A673 (cell line): ENCODE data around the gene MCAM. TPM values are rescaled to one million over a fixed set of nuclear protein-coding genes. Genes with fewer than 3 reads are reported as not detected.

Experiments used
- BruUV-seq: library from RNA; stranded (reverse); fragments of 400-500 nt; replicated peaks from 2 replicates; lab custom pipeline; 2021; lab: Mats Ljungman, UMichigan
- CTCF ChIA-PET: fragments of 300-600 bp; sonication (Branson Sonifier 250); formaldehyde crosslinking; loops from one replicate; lab custom pipeline; 2022; ENCODE audit warnings: antibody characterized with exemption; lab: Charles Lee
- POLR2A ChIA-PET: fragments of 300-600 bp; sonication (Branson Sonifier 250); formaldehyde crosslinking; loops from one replicate; lab custom pipeline; 2022; ENCODE audit warnings: antibody characterized with exemption; ENCODE audit not compliant: low non-redundant PET; lab: Charles Lee
- DNase-seq: peaks from one replicate; pipeline ENCODE4 v3.0.0-alpha.2; 2015; ENCODE audit warnings: low spot score
- H3K27ac ChIP-seq: fragments of 200-600 bp; sonication (generic); 2 replicates; pipeline ENCODE4 v1.5.1; 2016; ENCODE audit warnings: mixed run types, low read depth, mild to moderate bottlenecking, mixed read lengths, antibody characterized with exemption, low read length; ENCODE audit not compliant: poor library complexity, severe bottlenecking
- H3K27me3 ChIP-seq: fragments of 200-600 bp; sonication (generic); replicated peaks from 2 replicates; pipeline ENCODE4 v1.6.1; 2017; ENCODE audit warnings: mixed run types, low read depth, mild to moderate bottlenecking, mixed read lengths, antibody characterized with exemption, low read length; ENCODE audit not compliant: insufficient read depth, poor library complexity
- H3K36me3 ChIP-seq: fragments of 200-600 bp; sonication (generic); 2 replicates; pipeline ENCODE4 v1.6.1; 2016; ENCODE audit warnings: mixed run types, mild to moderate bottlenecking, mixed read lengths, antibody characterized with exemption, low read length; ENCODE audit not compliant: insufficient read depth, poor library complexity, severe bottlenecking
- H3K4me1 ChIP-seq: fragments of 200-600 bp; sonication (generic); 2 replicates; pipeline ENCODE4 v1.6.1; 2017; ENCODE audit warnings: mixed run types, mild to moderate bottlenecking, mixed read lengths, antibody characterized with exemption, low read length; ENCODE audit not compliant: insufficient read depth, poor library complexity, severe bottlenecking
- H3K4me3 ChIP-seq: fragments of 200-600 bp; sonication (generic); 2 replicates; pipeline ENCODE4 v1.5.1; 2016; ENCODE audit warnings: low read depth, mixed run types, mild to moderate bottlenecking, mixed read lengths, low read length; ENCODE audit not compliant: poor library complexity, severe bottlenecking
- H3K9me3 ChIP-seq: fragments of 200-600 bp; sonication (generic); 2 replicates; pipeline ENCODE4 v1.6.1; 2016; ENCODE audit warnings: mixed run types, low read depth, mild to moderate bottlenecking, mixed read lengths, antibody characterized with exemption, low read length; ENCODE audit not compliant: poor library complexity, severe bottlenecking
- CTCF ChIP-seq: fragments of 300-800, 200-600 bp; sonication (generic); conservative IDR thresholded peaks from 2 replicates; pipeline ENCODE4 v1.5.1; 2017; ENCODE audit warnings: low read depth, mild to moderate bottlenecking, antibody characterized with exemption, low read length, moderate library complexity, mixed read lengths
- EZH2 ChIP-seq: fragments of 200-600 bp; sonication (generic); IDR thresholded peaks from 2 replicates; pipeline ENCODE4 v1.6.1; 2017; ENCODE audit warnings: borderline replicate concordance, low read depth, mild to moderate bottlenecking, mixed read lengths, antibody characterized with exemption, low read length; ENCODE audit not compliant: poor library complexity, severe bottlenecking
- intact Hi-C: fragments of 100-400 bp; cut with micrococcal nuclease; formaldehyde crosslinking; loops from one replicate; pipeline ENCODE4 v1.10.0; 2022; ENCODE audit not compliant: unreplicated experiment
- total RNA-seq: library from RNA; stranded (reverse); gene quantifications from 2 replicates; pipeline ENCODE4 v1.2.3, GENCODE V29; 2021

The MCAM gene
- total RNA-seq, 1 experiment from 2014 or later: 14.4 TPM

DNA sequence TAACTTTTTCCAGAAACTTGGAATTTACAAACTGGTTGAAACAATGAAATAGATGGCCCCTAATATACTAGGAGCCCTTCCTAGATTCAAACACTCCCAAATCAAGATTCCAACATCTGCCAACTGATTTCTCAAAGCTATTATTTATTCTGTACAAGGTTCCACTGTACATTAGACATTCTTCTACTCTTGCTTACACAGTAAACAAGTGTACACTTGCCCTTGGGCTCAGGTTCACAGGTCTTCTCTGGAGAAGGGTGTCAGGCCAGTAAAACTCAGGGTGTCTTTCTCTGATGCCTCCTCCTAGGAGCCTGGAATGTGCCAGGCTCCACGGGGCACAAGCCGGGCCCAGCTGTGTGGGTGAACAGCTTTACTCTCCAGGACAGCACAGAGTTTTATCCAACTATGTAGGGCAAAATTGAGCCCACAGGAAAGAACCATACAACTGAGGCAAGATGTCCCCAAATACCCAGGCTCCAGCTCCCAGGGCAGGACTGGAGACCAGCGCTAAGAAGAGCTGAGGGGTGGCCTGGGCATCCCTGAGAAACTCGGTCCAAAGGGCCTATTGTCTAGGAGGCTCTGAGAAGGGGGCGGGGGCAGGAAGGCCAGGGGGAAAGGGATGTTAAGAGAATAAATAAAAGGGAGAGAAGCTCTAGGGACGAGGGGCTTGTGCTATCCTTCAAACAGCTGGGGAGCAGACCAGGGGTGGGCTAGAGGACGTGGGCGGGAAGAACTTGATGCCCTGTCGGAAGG is 38.3 kb upstream of the MCAM start:
- H3K36me3 ChIP-seq: peaks cover 4% of the 10 kb centered on the region
- intact Hi-C loops: loop anchor here (10.0 kb wide), 1 partner anchor 750 kb away; no protein-coding TSS in a partner anchor
- BruUV-seq: no TSS peak

DNA sequence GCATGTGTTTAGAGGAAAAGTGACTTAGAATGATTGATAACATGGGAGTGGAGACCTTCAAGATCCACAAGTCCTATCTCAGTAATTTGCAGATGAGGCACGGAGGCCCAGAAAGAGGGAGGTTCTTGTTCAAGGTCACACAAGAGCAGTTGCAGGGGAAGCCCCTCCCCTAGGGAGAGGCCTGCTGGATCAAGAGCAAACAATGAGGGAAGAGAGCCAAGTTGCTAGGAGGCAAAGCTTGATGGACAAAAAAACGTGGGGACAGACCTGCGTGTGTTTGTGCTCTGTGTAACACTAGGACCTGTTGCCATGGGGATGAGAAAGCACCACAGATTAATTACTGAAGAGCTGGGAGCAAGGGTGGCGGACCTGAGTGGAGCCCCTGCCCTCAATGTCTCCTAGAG is 35.9 kb upstream of the MCAM start:
- Histone ChIP-seq H3K9me3 (no peaks in the 10 kb centered on the region), H3K4me1 (no peaks in the 10 kb centered on the region), H3K36me3 (no peaks in the 10 kb centered on the region), H3K4me3 (no peak overlapping the region), H3K27me3 (no peaks in the 10 kb centered on the region), H3K27ac (no peak overlapping the region)
- BruUV-seq: no TSS peak
- TF ChIP-seq EZH2 (no peak), CTCF (no peak)
- ChIA-PET POLR2A (no interaction called here), CTCF (interaction anchor here (0.6 kb wide), 1 partner anchor 70 kb away, joined by 8 read pairs; the partner anchor contains the start of gene THY1)
- DNase-seq: no peak
- intact Hi-C loops: loop anchor here (10.0 kb wide), 1 partner anchor 752 kb away; no protein-coding TSS in a partner anchor

More for the DNA sequence above, 38.3 kb upstream of the MCAM start:
- Histone ChIP-seq H3K27me3 (no peaks in the 10 kb centered on the region), H3K4me1 (no peaks in the 10 kb centered on the region), H3K27ac (no peak overlapping the region), H3K9me3 (no peaks in the 10 kb centered on the region), H3K4me3 (no peak overlapping the region)
- ChIA-PET CTCF (interaction anchor here (0.5 to 2.5 kb wide), 11 partner anchors 8 to 123 kb away, joined by 3 to 50 read pairs (median 5); partner anchors contain the start of genes MCAM and USP2), POLR2A (interaction anchor here (0.6 kb wide), 1 partner anchor 17 kb away, joined by 24 read pairs; no protein-coding TSS in a partner anchor)
- TF ChIP-seq CTCF: no peak
- no peak for TF ChIP-seq EZH2
- DNase-seq: no peak

DNA sequence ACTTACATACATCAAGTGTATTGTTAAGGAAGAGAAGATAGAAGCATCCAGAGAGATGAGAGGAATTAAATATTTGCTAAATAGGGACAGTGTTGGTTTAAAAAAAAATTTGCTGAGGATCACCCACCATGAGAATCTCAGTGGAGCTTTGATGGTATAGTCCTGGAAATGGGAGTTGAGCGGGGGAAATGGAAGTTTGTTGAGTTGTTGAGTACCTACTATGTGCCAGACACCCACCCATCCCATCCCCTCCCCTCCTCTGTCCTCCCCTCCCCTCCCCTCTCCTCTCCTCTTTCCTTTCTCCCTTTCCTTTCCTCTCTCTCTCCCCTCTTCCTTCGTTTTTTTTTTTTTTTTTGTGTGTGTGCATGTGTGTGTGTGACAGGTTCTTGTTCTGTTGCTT is 34.3 kb upstream of the MCAM start:
- no peak overlapping the region for H3K27ac ChIP-seq
- no peak overlapping the region for H3K4me3 ChIP-seq
- H3K4me1 ChIP-seq: no peaks in the 10 kb centered on the region
- CTCF ChIA-PET: no interaction called here
- TF ChIP-seq EZH2: no peak
- TF ChIP-seq CTCF: no peak
- intact Hi-C loops: loop anchor here (10.0 kb wide), 1 partner anchor 754 kb away; no protein-coding TSS in a partner anchor
- DNase-seq: no peak
- H3K9me3 ChIP-seq: no peaks in the 10 kb centered on the region
- H3K27me3 ChIP-seq: no peaks in the 10 kb centered on the region
- no peaks in the 10 kb centered on the region for H3K36me3 ChIP-seq
- no TSS peak for BruUV-seq
- POLR2A ChIA-PET: no interaction called here
